IPS DF 6.9 (cell line): ENCODE results near the gene P2RY1.

ENCODE experiments used
- DNase-seq: peaks from one replicate; pipeline ENCODE4 v3.0.0-alpha.2; 2013; ENCODE audit warnings: low read depth, low spot score
- H3K27ac ChIP-seq: one replicate; pipeline ENCODE4 v1.5.1; 2013; ENCODE audit warnings: low read length, control low read depth
- H3K27me3 ChIP-seq: 2 replicates; pipeline ENCODE4 v1.6.1; 2013; ENCODE audit warnings: mild to moderate bottlenecking, low read length; ENCODE audit not compliant: control insufficient read depth, insufficient read depth
- H3K36me3 ChIP-seq: 2 replicates; pipeline ENCODE4 v1.6.1; 2013; ENCODE audit warnings: low read length; ENCODE audit not compliant: control insufficient read depth, insufficient read depth
- H3K4me1 ChIP-seq: 2 replicates; pipeline ENCODE4 v1.6.1; 2013; ENCODE audit warnings: low read length; ENCODE audit not compliant: control insufficient read depth, insufficient read depth
- H3K4me3 ChIP-seq: 2 replicates; pipeline ENCODE4 v1.5.1; 2013; ENCODE audit warnings: mild to moderate bottlenecking, low read length
- H3K9me3 ChIP-seq: 2 replicates; pipeline ENCODE4 v1.6.1; 2013; ENCODE audit warnings: low read length, inconsistent platforms; ENCODE audit not compliant: control insufficient read depth, insufficient read depth
- WGBS: extraction: QIAGEN DNeasy Blood & Tissue Kit; methylation state at CpG from one replicate; pipeline ENCODE4 v1.1.7; 2013; ENCODE audit warnings: mixed read lengths, missing lambda C conversion rate; ENCODE audit not compliant: insufficient read length, insufficient coverage; 5-methylcytosine and 5-hydroxymethylcytosine counted together

The P2RY1 gene

DNA sequence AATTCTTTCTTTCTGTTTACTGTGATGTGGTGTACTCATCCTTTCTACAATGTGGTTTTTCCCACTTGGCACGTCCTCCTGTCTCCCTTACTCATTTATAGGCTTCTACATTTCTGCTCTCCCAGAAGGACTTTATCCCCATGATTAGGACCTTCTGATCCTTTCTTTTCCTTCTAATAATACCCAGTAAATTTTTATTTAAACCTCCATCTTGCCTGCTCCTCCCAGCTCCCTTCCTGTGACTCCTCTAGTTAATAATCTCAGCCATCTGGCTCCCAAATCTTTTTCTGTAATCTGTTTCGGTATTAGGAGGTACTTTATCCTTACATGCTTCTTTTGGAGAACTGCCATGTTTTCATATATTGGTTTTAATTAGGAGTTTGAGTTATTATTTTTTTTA, 11.2 kb upstream of the P2RY1 start:
- DNase-seq = no peak
- H3K4me3 ChIP-seq = no peak overlapping the region
- no CpG with 5 or more reads among the region's 2 CpGs for WGBS

DNA sequence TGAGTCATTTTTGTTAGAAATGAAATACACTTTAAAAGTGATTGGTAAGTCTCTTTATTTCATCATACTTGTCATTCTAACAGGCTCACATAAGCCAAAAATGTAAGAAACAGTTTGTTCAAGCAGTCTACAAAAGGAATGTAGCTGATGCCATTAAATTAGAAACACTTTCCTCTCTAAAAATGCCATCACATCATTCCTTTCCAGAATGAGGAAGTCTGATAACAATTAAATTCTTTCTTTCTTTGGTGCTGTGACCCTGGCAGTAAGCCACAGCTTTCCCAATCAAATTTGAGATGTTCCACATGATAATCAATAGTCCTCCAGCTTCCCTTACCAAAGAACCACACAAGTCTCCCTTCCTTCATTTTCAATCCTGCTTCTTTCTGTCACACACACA, 9.4 kb upstream of the P2RY1 start:
- Histone ChIP-seq H3K27ac (no peak overlapping the region), H3K4me3 (no peak overlapping the region), H3K36me3 (no peaks in the 10 kb centered on the region), H3K9me3 (no peaks in the 10 kb centered on the region), H3K27me3 (no peaks in the 10 kb centered on the region), H3K4me1 (no peaks in the 10 kb centered on the region)
- no peak for DNase-seq

More for the DNA sequence above, 11.2 kb upstream of the P2RY1 start:
- Histone ChIP-seq H3K27ac (no peak overlapping the region), H3K36me3 (no peaks in the 10 kb centered on the region), H3K4me1 (no peaks in the 10 kb centered on the region), H3K27me3 (no peaks in the 10 kb centered on the region), H3K9me3 (no peaks in the 10 kb centered on the region)

DNA sequence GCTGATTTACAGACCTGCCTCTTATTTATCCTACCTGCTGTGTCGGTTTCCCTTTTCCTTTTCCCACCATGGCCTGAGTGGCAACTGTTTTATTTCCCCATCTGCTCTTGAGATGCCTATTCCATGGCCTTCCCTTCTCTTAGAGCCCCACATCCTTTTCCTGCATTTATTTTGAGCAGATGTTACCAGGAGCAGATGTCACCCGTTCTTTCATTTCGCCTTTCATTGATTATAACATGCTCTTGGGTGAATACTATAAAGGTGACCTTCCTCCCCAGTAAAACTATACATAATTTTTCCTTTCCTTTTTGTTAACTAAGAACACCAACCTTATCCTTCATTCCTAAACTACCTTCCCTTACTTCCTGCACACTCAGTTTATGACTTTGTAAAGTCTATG, 8.5 kb upstream of the P2RY1 start:
- no peak for DNase-seq
- Histone ChIP-seq H3K4me1 (no peaks in the 10 kb centered on the region), H3K27ac (no peak overlapping the region), H3K36me3 (no peaks in the 10 kb centered on the region), H3K4me3 (no peak overlapping the region), H3K27me3 (no peaks in the 10 kb centered on the region), H3K9me3 (no peaks in the 10 kb centered on the region)
- no CpG with 5 or more reads among the region's 3 CpGs for WGBS

DNA sequence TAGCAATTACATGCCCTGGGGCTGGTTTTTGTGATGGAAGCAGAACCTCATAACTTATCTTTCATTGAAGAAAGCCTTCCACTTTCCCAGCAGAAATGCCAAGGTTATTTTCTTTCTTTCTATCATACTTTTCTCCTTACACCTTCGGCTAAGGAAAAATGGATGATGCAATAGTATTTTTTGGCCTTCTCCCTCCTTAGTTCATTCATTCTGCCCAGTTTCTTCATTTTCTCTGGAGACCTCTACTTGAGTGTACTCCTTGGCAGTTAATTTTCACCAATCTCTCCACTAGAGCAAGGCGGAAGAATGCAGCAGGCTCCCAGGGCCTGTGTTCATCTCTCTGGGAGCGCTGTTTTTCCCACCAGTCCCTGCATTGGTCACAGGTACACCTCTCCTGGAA, 7.6 kb upstream of the P2RY1 start:
- DNase-seq = no peak
- Histone ChIP-seq H3K9me3 (no peaks in the 10 kb centered on the region), H3K4me3 (no peak overlapping the region), H3K27me3 (no peaks in the 10 kb centered on the region), H3K27ac (no peak overlapping the region), H3K36me3 (no peaks in the 10 kb centered on the region), H3K4me1 (no peaks in the 10 kb centered on the region)
- no CpG with 5 or more reads among the region's 3 CpGs for WGBS

DNA sequence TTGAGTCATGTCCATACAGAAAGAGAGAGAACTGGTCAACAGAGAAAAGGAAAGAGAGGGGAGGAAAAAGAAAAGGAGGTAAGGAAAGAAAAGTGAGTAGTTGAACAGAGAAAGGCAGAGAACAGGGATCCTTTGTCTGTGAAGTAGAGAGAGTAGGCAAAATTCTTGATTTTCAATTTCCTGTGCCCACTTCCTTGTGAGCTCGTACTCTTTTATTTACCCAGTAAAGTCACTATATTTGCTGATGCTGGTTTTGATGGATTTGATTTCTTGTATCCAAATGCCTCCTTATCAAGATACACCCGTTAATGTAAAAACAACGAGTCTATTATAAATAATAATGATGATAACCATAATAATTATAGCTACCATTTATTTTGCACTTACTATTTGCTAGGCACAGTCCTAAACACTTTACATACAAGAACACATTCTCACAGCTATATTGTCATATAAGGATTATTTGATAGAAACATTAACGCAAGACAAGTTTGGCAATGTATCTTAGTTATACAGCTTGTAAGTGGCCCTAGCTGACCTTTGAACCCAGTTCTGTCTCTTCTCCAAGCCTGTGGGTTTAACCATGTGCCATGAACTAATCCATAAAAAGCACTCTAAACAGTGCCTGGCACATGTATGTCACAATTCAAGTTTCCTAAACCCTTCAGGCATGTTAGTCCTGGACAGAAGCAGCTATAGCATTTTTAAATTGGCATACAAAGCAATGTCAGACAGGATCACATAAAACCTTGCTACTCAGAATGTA, 6.7 kb upstream of the P2RY1 start:
- Histone ChIP-seq H3K36me3 (no peaks in the 10 kb centered on the region), H3K4me1 (no peaks in the 10 kb centered on the region), H3K9me3 (no peaks in the 10 kb centered on the region), H3K4me3 (no peak overlapping the region), H3K27ac (no peak overlapping the region), H3K27me3 (no peaks in the 10 kb centered on the region)
- DNase-seq = no peak
- WGBS = no CpG with 5 or more reads among the region's 4 CpGs

DNA sequence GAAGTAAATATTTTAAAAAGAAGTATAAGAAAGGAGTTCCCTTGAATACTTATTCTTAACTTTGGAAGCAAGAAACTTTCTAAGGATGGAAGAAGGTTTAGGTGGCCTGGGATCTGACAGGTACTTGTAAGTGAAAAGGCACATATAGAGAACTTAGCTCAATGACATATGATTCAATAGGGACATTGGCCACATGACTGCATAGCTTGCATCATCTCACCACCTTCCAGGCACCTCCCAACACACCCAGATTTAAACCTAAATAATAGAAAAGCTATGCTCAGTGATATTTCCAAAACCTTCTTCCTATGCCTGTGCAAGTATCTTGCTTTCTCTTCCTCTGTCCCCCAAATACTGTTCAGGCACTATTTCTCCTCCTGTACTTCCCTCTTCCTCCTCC, 4.7 kb upstream of the P2RY1 start:
- Histone ChIP-seq H3K27ac (no peak overlapping the region), H3K9me3 (no peaks in the 10 kb centered on the region), H3K36me3 (no peaks in the 10 kb centered on the region), H3K4me1 (no peaks in the 10 kb centered on the region), H3K27me3 (no peaks in the 10 kb centered on the region), H3K4me3 (no peak overlapping the region)
- no peak for DNase-seq

DNA sequence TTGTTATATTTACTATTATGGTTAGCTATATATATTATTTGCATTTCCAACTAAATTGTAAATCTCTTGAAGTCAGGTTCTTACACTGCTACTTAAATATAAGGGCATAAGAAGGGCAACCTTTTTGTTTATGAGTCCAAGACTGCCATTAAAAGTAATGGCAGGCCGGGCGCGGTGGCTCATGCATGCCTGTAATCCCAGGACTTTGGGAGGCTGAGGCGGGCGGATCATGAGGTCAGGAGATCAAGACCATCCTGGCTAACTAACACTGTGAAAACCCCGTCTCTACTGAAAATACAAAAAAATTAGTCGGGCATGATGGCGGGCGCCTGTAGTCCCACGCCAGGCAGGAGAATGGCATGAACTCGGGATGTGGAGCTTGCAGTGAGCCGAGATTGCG, 2.9 kb upstream of the P2RY1 start:
- H3K27ac ChIP-seq = no peak overlapping the region
- peaks cover 6% of the 10 kb centered on the region; the same call in 1 of the 2 replicates for H3K27me3 ChIP-seq
- no peaks in the 10 kb centered on the region for H3K36me3 ChIP-seq
- WGBS = no CpG with 5 or more reads among the region's 13 CpGs
- no peak for DNase-seq
- H3K4me1 ChIP-seq = no peaks in the 10 kb centered on the region
- H3K9me3 ChIP-seq = no peaks in the 10 kb centered on the region
- H3K4me3 ChIP-seq = no peak overlapping the region

DNA sequence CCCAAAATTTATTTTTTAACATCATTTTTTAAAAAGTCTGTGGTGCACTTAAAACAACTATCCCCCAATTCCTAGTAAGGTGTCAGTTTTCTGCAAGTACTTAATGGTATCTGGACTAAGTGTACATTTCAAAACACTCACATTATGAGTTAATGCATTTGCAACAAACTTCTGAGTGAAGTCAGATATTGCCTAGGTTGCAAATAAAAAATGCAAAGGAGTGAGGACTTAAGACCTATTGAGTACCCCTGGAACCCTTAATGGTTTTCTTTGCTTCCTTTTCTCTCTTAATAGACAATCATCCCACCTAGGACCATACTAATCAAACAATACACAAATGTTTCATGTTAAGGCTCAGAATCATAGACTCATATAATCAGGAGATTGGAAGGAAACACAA, 1.8 kb upstream of the P2RY1 start:
- H3K27me3 ChIP-seq = peaks cover 6% of the 10 kb centered on the region; the same call in 1 of the 2 replicates
- H3K36me3 ChIP-seq = no peaks in the 10 kb centered on the region
- no peak overlapping the region for H3K4me3 ChIP-seq
- no peak overlapping the region for H3K27ac ChIP-seq
- no peak for DNase-seq
- H3K9me3 ChIP-seq = no peaks in the 10 kb centered on the region
- H3K4me1 ChIP-seq = no peaks in the 10 kb centered on the region

DNA sequence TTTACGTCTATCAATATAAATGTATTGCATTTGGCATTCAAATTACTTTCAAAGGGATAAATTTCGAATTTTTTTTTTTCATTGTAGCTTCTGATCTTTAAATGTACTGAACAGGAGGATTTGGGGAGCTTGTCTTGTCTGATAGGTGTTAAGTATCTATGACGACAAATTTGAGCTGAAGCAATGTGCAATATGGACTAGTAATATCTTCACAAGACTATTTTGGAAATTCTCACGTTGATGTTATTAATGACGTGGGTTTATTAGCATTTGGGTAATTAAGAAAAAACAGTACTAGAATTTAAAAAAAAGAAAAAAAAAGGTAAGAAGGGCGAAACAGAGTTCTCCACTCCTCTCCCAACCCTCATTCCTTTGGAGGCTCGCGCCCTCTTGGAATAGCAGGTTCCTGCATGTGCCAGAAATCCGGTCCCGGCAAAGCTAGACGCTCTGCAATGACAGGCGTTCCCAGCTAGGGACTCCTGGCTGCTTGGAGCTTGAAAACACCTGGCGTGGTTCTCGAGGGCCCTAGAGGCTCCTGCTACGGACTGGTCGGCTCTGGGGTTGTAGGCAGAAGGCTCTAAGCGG, 648 bp upstream of the P2RY1 start:
- Histone ChIP-seq H3K27me3 (peaks cover 6% of the 10 kb centered on the region; the same call in 1 of the 2 replicates), H3K4me1 (no peaks in the 10 kb centered on the region), H3K27ac (no peak overlapping the region), H3K4me3 (peak overlapping the region; percentile 60; the same call in 1 of the 2 replicates), H3K36me3 (no peaks in the 10 kb centered on the region), H3K9me3 (no peaks in the 10 kb centered on the region)
- no CpG with 5 or more reads among the region's 17 CpGs for WGBS
- DNase-seq = peak; percentile 43

DNA sequence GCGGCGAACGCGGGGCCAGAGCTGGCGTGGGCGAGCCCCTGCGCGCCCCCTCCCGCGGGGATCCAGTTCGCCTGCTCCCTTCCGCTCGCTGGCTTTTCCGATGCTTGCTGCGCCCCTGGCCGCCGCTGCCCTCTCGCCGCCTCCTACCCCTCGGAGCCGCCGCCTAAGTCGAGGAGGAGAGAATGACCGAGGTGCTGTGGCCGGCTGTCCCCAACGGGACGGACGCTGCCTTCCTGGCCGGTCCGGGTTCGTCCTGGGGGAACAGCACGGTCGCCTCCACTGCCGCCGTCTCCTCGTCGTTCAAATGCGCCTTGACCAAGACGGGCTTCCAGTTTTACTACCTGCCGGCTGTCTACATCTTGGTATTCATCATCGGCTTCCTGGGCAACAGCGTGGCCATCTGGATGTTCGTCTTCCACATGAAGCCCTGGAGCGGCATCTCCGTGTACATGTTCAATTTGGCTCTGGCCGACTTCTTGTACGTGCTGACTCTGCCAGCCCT, 721 bp downstream of the P2RY1 start:
- Histone ChIP-seq H3K27me3 (peaks cover 6% of the 10 kb centered on the region; the same call in 1 of the 2 replicates), H3K9me3 (no peaks in the 10 kb centered on the region), H3K4me1 (no peaks in the 10 kb centered on the region), H3K36me3 (no peaks in the 10 kb centered on the region), H3K27ac (no peak overlapping the region), H3K4me3 (peak overlapping the region; percentile 60)
- no CpG with 5 or more reads among the region's 47 CpGs for WGBS
- DNase-seq = no peak

DNA sequence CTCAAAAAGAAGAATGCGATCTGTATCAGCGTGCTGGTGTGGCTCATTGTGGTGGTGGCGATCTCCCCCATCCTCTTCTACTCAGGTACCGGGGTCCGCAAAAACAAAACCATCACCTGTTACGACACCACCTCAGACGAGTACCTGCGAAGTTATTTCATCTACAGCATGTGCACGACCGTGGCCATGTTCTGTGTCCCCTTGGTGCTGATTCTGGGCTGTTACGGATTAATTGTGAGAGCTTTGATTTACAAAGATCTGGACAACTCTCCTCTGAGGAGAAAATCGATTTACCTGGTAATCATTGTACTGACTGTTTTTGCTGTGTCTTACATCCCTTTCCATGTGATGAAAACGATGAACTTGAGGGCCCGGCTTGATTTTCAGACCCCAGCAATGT, 1.3 kb downstream of the P2RY1 start:
- no peak for DNase-seq
- no peaks in the 10 kb centered on the region for H3K4me1 ChIP-seq
- peak overlapping the region; percentile 60; the same call in 1 of the 2 replicates for H3K4me3 ChIP-seq
- WGBS = no CpG with 5 or more reads among the region's 14 CpGs
- no peaks in the 10 kb centered on the region for H3K36me3 ChIP-seq
- H3K27ac ChIP-seq = no peak overlapping the region
- H3K9me3 ChIP-seq = no peaks in the 10 kb centered on the region
- H3K27me3 ChIP-seq = peaks cover 6% of the 10 kb centered on the region; the same call in 1 of the 2 replicates
